Left ventricle myocardium inferior (tissue), 1 donor: Measurements from ENCODE around the gene DSP. TPM values are rescaled to one million over a fixed set of nuclear protein-coding genes. Genes with fewer than 3 reads are reported as not detected.

Source experiments
- DNase-seq: peaks from one replicate; pipeline ENCODE4 v3.0.0-alpha.2; 2020
- H3K27ac ChIP-seq: fragments of 200-600 bp; replicated peaks from 2 replicates; pipeline ENCODE4 v1.8.0; 2021
- H3K27me3 ChIP-seq: fragments of 200-600 bp; 2 replicates; pipeline ENCODE4 v1.8.0; 2021; ENCODE audit warnings: low read depth
- H3K36me3 ChIP-seq: fragments of 200-600 bp; 2 replicates; pipeline ENCODE4 v1.8.0; 2021
- H3K4me1 ChIP-seq: fragments of 200-600 bp; 2 replicates; pipeline ENCODE4 v1.8.0; 2021
- H3K4me3 ChIP-seq: fragments of 200-600 bp; 2 replicates; pipeline ENCODE4 v1.8.0; 2021; ENCODE audit warnings: mild to moderate bottlenecking, moderate library complexity
- H3K9me3 ChIP-seq: fragments of 200-600 bp; replicated peaks from 2 replicates; pipeline ENCODE4 v1.8.0; 2021
- intact Hi-C: fragments of 100-400 bp; cut with micrococcal nuclease; formaldehyde crosslinking; loops from one replicate; pipeline ENCODE4 v1.11.0; 2022
- total RNA-seq: library from RNA; stranded (reverse); fragmentation: NEBNext Ultra II Directional; extraction: Animal tissue kit (Norgen Biotek cat#: 25700); gene quantifications from one replicate; pipeline ENCODE4 v1.2.1, GENCODE V29; 2021
- TF ChIP-seq, protein P1 (sequence below): fragments of 200-600 bp; IDR thresholded peaks from 2 replicates; pipeline ENCODE4 v1.8.0; 2021; ENCODE audit warnings: antibody characterized with exemption, mild to moderate bottlenecking, borderline replicate concordance
- donor health status: DM: no; HTN: yes; CAD: no; lungs with severe emphysema.

DSP gene
- total RNA-seq, 1 donor from 2014 or later = 322 TPM

DNA sequence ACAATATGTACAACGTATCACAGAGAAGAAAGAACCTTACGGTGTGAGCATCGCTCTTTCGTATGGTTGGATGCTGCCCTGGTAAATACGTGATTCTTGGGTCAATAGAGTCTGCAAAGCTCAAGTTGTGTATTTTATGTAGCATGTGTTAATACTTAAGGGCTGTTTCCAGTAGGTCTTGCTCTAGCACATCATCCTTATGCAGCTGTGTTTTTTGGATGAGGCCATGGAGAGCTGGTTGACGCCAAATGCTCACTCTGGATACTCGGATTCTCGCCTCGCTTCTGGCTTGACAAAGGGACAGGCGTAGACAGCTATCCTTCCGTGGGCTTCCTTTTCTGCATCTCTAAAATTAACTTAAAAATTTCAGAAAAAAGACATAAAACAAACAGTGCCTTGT is 87.4 kb downstream of the DSP start:
- no peaks in the 10 kb centered on the region for H3K36me3 ChIP-seq
- TF ChIP-seq, protein P1, sequence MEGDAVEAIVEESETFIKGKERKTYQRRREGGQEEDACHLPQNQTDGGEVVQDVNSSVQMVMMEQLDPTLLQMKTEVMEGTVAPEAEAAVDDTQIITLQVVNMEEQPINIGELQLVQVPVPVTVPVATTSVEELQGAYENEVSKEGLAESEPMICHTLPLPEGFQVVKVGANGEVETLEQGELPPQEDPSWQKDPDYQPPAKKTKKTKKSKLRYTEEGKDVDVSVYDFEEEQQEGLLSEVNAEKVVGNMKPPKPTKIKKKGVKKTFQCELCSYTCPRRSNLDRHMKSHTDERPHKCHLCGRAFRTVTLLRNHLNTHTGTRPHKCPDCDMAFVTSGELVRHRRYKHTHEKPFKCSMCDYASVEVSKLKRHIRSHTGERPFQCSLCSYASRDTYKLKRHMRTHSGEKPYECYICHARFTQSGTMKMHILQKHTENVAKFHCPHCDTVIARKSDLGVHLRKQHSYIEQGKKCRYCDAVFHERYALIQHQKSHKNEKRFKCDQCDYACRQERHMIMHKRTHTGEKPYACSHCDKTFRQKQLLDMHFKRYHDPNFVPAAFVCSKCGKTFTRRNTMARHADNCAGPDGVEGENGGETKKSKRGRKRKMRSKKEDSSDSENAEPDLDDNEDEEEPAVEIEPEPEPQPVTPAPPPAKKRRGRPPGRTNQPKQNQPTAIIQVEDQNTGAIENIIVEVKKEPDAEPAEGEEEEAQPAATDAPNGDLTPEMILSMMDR = no peak
- H3K27ac ChIP-seq = no peak overlapping the region
- H3K27me3 ChIP-seq = peaks cover 9% of the 10 kb centered on the region
- no peak overlapping the region for H3K4me3 ChIP-seq
- no peaks in the 10 kb centered on the region for H3K4me1 ChIP-seq
- intact Hi-C loops = no loop called here
- no peaks in the 10 kb centered on the region for H3K9me3 ChIP-seq
- no peak for DNase-seq

DNA sequence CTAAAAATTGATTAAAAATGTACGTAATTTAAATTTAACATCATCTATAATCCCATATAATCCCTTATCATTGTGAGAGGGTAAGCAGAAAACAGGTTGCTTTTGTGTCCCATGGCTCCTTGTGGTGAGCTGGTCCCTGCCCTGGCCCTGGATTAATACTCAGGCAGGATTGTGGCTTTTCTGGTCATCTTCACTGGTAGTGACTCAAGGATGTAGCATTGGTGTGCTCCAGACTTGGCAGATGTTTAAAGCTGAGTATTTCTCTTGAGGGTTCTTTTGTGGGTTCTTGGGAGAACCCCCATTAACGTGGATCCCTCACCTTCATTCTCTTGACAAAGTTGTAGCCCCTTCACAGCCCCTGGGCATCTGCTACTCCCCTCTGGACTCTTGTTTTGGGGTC is 87.8 kb downstream of the DSP start:
- H3K27me3 ChIP-seq = peaks cover 9% of the 10 kb centered on the region
- TF ChIP-seq, protein P1 = no peak
- intact Hi-C loops = no loop called here
- H3K27ac ChIP-seq = no peak overlapping the region
- DNase-seq = no peak
- no peaks in the 10 kb centered on the region for H3K4me1 ChIP-seq
- H3K4me3 ChIP-seq = no peak overlapping the region
- no peaks in the 10 kb centered on the region for H3K36me3 ChIP-seq
- no peaks in the 10 kb centered on the region for H3K9me3 ChIP-seq

DNA sequence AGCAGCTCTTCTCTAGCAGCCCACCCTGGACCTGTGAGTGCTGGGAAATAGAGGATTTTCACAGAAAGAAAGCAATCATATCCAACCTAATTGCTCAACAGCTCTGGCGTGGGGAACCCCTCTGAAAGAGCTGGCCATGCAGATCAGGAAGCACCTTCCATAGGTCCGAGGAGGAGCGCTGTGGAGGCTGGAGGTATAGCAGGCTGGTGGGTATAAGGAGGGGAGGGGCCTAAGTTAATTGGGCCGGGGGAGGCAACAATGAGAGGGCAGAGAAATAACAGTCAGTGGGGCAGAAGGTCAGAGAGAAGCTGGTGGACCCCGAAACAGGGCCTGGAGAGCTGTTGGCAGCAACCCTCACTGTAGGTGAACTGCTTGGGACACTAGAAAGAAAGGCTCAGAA is 89.3 kb downstream of the DSP start:
- no peaks in the 10 kb centered on the region for H3K9me3 ChIP-seq
- no peak overlapping the region for H3K4me3 ChIP-seq
- intact Hi-C loops = no loop called here
- no peak for DNase-seq
- peaks cover 14% of the 10 kb centered on the region for H3K27me3 ChIP-seq
- TF ChIP-seq, protein P1 = no peak
- no peaks in the 10 kb centered on the region for H3K4me1 ChIP-seq
- no peaks in the 10 kb centered on the region for H3K36me3 ChIP-seq
- H3K27ac ChIP-seq = no peak overlapping the region

DNA sequence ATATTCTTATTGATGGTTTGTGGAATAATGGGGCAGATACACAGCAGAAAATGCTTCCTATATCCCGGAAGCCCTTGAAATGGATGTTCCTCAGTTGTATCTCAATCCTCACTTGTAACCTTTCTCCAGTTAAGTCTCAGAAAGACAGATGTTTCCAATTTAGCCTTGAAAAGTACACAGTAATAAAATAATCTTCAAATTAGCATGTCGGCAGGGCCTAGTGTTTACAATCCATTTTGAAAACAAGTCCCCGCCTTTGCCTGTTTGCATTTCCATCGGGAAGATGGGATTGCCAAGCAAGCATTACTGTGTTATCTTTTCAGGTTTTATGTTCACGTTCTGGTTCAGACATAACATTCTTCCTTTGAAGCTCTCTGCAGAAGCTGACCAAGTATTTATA is 90.0 kb downstream of the DSP start:
- no peak for DNase-seq
- intact Hi-C loops = no loop called here

DNA sequence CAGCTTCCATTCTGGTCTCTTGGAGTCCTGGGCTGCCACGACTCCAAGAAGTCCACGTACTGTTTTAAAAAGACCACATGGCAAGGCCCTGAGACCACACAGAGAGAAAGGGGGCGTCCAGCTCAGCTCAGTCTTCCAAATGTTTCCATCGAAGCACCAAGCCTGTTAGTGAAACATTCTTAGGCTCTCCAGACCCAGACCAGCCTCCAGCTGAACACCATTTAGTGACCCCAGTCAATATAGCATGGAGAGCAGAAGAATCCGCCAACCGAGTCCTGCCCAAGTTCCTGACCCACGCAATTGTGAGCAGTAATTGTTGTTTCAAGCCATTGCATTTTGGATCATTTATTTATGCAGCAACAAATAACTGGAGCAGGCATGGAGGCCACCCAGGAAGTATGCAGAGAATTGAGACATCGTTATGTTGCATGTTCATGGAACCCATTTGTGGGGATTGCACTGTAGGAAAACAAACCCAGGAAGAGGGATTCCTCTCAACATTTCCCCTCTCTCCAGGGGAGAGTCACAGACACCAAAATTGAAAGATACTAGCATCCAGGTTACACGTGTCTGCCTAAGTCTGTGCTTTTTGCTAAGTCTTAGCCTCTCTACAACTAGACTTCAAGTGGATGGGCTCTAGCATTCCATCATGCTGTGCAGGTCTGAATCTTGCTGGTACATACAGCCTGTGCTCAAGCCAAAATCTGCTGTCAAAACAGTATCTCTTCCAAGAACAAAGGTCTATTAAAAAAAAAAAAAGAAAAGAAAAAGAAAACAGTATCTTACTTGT is 91.2 kb downstream of the DSP start:
- no peak for DNase-seq
- intact Hi-C loops = no loop called here
- Histone ChIP-seq H3K27ac (no peak overlapping the region), H3K36me3 (no peaks in the 10 kb centered on the region), H3K27me3 (peaks cover 10% of the 10 kb centered on the region), H3K4me1 (no peaks in the 10 kb centered on the region), H3K9me3 (no peaks in the 10 kb centered on the region), H3K4me3 (no peak overlapping the region)
- TF ChIP-seq, protein P1 = no peak

More for the DNA sequence above, 90.0 kb downstream of the DSP start:
- H3K9me3 ChIP-seq = no peaks in the 10 kb centered on the region
- no peak overlapping the region for H3K27ac ChIP-seq
- TF ChIP-seq, protein P1 = no peak
- no peaks in the 10 kb centered on the region for H3K4me1 ChIP-seq
- H3K36me3 ChIP-seq = no peaks in the 10 kb centered on the region
- H3K27me3 ChIP-seq = peaks cover 10% of the 10 kb centered on the region
- H3K4me3 ChIP-seq = no peak overlapping the region
